H1 (cell line): ENCODE results near the gene GSDMA. TPM values are rescaled to one million over a fixed set of nuclear protein-coding genes. Genes with fewer than 3 reads are reported as not detected.

ENCODE experiments used
- CTCF ChIA-PET: fragments of 300-600 bp; sonication (Branson Sonifier 250); formaldehyde crosslinking; loops from one replicate; lab custom pipeline; 2021; ENCODE audit not compliant: partially characterized antibody; lab: Charles Lee
- POLR2A ChIA-PET: fragments of 300-600 bp; sonication (Branson Sonifier 250); formaldehyde crosslinking; loops from one replicate; lab custom pipeline; 2021; ENCODE audit warnings: inconsistent platforms; ENCODE audit not compliant: partially characterized antibody; lab: Charles Lee
- DNase-seq, 2 experiments: peaks; one replicate each; pipeline versions ENCODE4 v3.0.0 to v3.0.0-alpha.2; 2010 to 2022; ENCODE audit warnings: low spot score in 2 of 2, low read depth in 1 of 2, mixed read lengths in 1 of 2
- FAIRE-seq: peaks from 2 replicates; lab custom pipeline; 2011; peaks lifted over from hg19 to GRCh38; lab: Jason Lieb, UNC
- H2AFZ ChIP-seq: 2 replicates; pipeline ENCODE4 v1.8.1; 2012; ENCODE audit warnings: low read length, inconsistent platforms
- H2AK5ac ChIP-seq: 2 replicates; pipeline ENCODE4 v1.6.1; 2013; ENCODE audit warnings: low read depth, low read length
- H2BK120ac ChIP-seq: replicated peaks from 2 replicates; pipeline ENCODE3; 2013; ENCODE audit warnings: low read depth, low read length, inconsistent platforms
- H2BK12ac ChIP-seq: 2 replicates; pipeline ENCODE4 v1.6.1; 2013; ENCODE audit warnings: low read depth, low read length
- H2BK15ac ChIP-seq: 2 replicates; pipeline ENCODE4 v1.6.1; 2013; ENCODE audit warnings: low read length
- H2BK20ac ChIP-seq: 2 replicates; pipeline ENCODE4 v1.6.1; 2013; ENCODE audit warnings: low read length
- H2BK5ac ChIP-seq: 2 replicates; pipeline ENCODE4 v1.6.1; 2013; ENCODE audit warnings: low read depth, low read length
- H3K14ac ChIP-seq: 2 replicates; pipeline ENCODE4 v1.6.1; 2013; ENCODE audit warnings: inconsistent platforms; ENCODE audit not compliant: insufficient read length
- H3K18ac ChIP-seq: 2 replicates; pipeline ENCODE4 v1.6.1; 2013; ENCODE audit warnings: low read length; ENCODE audit errors: extremely low read depth
- H3K23ac ChIP-seq: 2 replicates; pipeline ENCODE4 v1.6.1; 2013; ENCODE audit warnings: inconsistent platforms; ENCODE audit not compliant: insufficient read length
- H3K23me2 ChIP-seq: 2 replicates; pipeline ENCODE4 v1.6.1; 2013; ENCODE audit warnings: low read depth, low read length
- H3K27ac ChIP-seq: 2 replicates; pipeline ENCODE4 v1.6.1; 2011; ENCODE audit warnings: low read depth, low read length, inconsistent platforms
- H3K27me3 ChIP-seq, 4 experiments: replicated peaks in 1 of 4; 1 replicate in 1 of 4; 2 replicates in 3 of 4; pipeline versions ENCODE4 v1.6.1 to v1.8.1; 2011 to 2013; ENCODE audit warnings: low read length in 3 of 4, mild to moderate bottlenecking in 3 of 4, inconsistent platforms in 2 of 4, mixed read lengths in 2 of 4, moderate library complexity in 1 of 4; ENCODE audit not compliant: control insufficient read depth in 3 of 4, insufficient read depth in 3 of 4; ENCODE audit errors: extremely low read depth in 1 of 4
- H3K36me3 ChIP-seq, 4 experiments: 2 replicates each; pipeline versions ENCODE4 v1.6.1 to v1.8.1; 2011 to 2013; ENCODE audit warnings: mild to moderate bottlenecking in 4 of 4, low read length in 3 of 4, moderate library complexity in 2 of 4, control low read depth in 1 of 4, inconsistent platforms in 1 of 4; ENCODE audit not compliant: insufficient read depth in 4 of 4, control insufficient read depth in 2 of 4
- H3K4ac ChIP-seq: replicated peaks from 2 replicates; pipeline ENCODE3; 2013; ENCODE audit warnings: low read length, low read depth, mixed read lengths, inconsistent platforms; ENCODE audit not compliant: insufficient read length
- H3K4me1 ChIP-seq, 4 experiments: replicated peaks in 1 of 4; 1 replicate in 1 of 4; 2 replicates in 3 of 4; pipeline versions ENCODE4 v1.6.1 to v1.8.1; 2011 to 2013; ENCODE audit warnings: low read length in 3 of 4, inconsistent platforms in 2 of 4, mixed read lengths in 1 of 4; ENCODE audit not compliant: insufficient read depth in 4 of 4, control insufficient read depth in 3 of 4
- H3K4me2 ChIP-seq, 2 experiments: 2 replicates each; pipeline versions ENCODE4 v1.6.1 to v1.8.1; 2011 to 2013; ENCODE audit warnings: low read depth in 2 of 2, low read length in 2 of 2, control low read depth in 1 of 2, inconsistent platforms in 1 of 2, mild to moderate bottlenecking in 1 of 2; ENCODE audit not compliant: insufficient read depth in 1 of 2
- H3K4me3 ChIP-seq, 4 experiments: fragments of 200-600, 300-600 bp in 1 of 4; sonication (generic), shearing (Covaris generic), sonication (Bioruptor Twin) in 1 of 4; 2 replicates each; pipeline versions ENCODE4 v1.5.1 to v1.8.1; 2011 to 2016; ENCODE audit warnings: low read length in 4 of 4, low read depth in 3 of 4, control low read depth in 2 of 4, inconsistent platforms in 2 of 4, mild to moderate bottlenecking in 2 of 4, mixed read lengths in 1 of 4, moderate library complexity in 1 of 4; ENCODE audit not compliant: insufficient read depth in 2 of 4; ENCODE audit errors: extremely low read depth in 1 of 4
- H3K56ac ChIP-seq: replicated peaks from 2 replicates; pipeline ENCODE3; 2013; ENCODE audit warnings: low read depth, mild to moderate bottlenecking, mixed read lengths, low read length, inconsistent platforms; ENCODE audit not compliant: insufficient read length
- H3K79me1 ChIP-seq: 2 replicates; pipeline ENCODE4 v1.6.1; 2013; ENCODE audit warnings: low read depth, low read length, control low read depth
- H3K79me2 ChIP-seq, 2 experiments: 2 replicates each; pipeline versions ENCODE4 v1.6.1 to v1.8.1; 2012 to 2013; ENCODE audit warnings: low read length in 2 of 2, mild to moderate bottlenecking in 2 of 2, inconsistent platforms in 1 of 2; ENCODE audit not compliant: insufficient read depth in 2 of 2, control insufficient read depth in 1 of 2
- H3K9ac ChIP-seq, 4 experiments: replicated peaks in 1 of 4; 1 replicate in 1 of 4; 2 replicates in 3 of 4; pipeline versions ENCODE4 v1.6.1 to v1.8.1; 2011 to 2013; ENCODE audit warnings: low read depth in 3 of 4, low read length in 3 of 4, control low read depth in 2 of 4, mild to moderate bottlenecking in 2 of 4, moderate library complexity in 2 of 4, inconsistent platforms in 1 of 4; ENCODE audit errors: extremely low read depth in 1 of 4
- H3K9me3 ChIP-seq, 2 experiments: 2 replicates each; pipeline versions ENCODE4 v1.6.1 to v1.8.1; 2012 to 2013; ENCODE audit warnings: mild to moderate bottlenecking in 2 of 2, moderate library complexity in 2 of 2, control low read depth in 1 of 2, inconsistent platforms in 1 of 2, low read depth in 1 of 2, low read length in 1 of 2, mixed read lengths in 1 of 2; ENCODE audit not compliant: insufficient read depth in 2 of 2
- H4K20me1 ChIP-seq, 2 experiments: replicated peaks in 1 of 2; 2 replicates each; pipeline versions ENCODE3 to v1.8.1; 2011 to 2013; ENCODE audit warnings: inconsistent platforms in 2 of 2, low read length in 2 of 2, mild to moderate bottlenecking in 1 of 2; ENCODE audit not compliant: insufficient read depth in 2 of 2, control insufficient read depth in 1 of 2
- H4K5ac ChIP-seq: 2 replicates; pipeline ENCODE4 v1.6.1; 2013; ENCODE audit warnings: low read length, low read depth, mixed read lengths, inconsistent platforms; ENCODE audit not compliant: insufficient read length
- H4K8ac ChIP-seq: 2 replicates; pipeline ENCODE4 v1.8.0; 2013; ENCODE audit warnings: mild to moderate bottlenecking, moderate library complexity, low read length, inconsistent platforms; ENCODE audit not compliant: insufficient read depth; ENCODE audit errors: extremely low read depth
- H4K91ac ChIP-seq: replicated peaks from 2 replicates; pipeline ENCODE3; 2013; ENCODE audit warnings: low read length, mixed read lengths, inconsistent platforms; ENCODE audit not compliant: insufficient read length
- BRCA1 ChIP-seq: IDR thresholded peaks from 2 replicates; pipeline ENCODE4 v1.6.1; 2012; ENCODE audit warnings: low read depth, low read length, improper control_type of control experiment
- CHD2 ChIP-seq: IDR thresholded peaks from 2 replicates; pipeline ENCODE4 v1.6.1; 2012; ENCODE audit warnings: low read length, improper control_type of control experiment
- EZH2 ChIP-seq: fragments of 200-600 bp; sonication (generic); IDR thresholded peaks from 2 replicates; pipeline ENCODE4 v1.7.1; 2012; ENCODE audit warnings: low read depth, mild to moderate bottlenecking, moderate library complexity, low read length, inconsistent platforms; ENCODE audit not compliant: severe bottlenecking
- FOSL1 ChIP-seq: IDR thresholded peaks from 2 replicates; pipeline ENCODE4 v1.6.1; 2011; ENCODE audit warnings: mild to moderate bottlenecking, low read depth, low read length, moderate library complexity; ENCODE audit not compliant: insufficient read depth
- HDAC6 ChIP-seq: IDR thresholded peaks from one replicate; pipeline ENCODE4 v1.7.1; 2012; ENCODE audit warnings: low read depth, mild to moderate bottlenecking, inconsistent platforms, low read length, moderate library complexity
- JUND ChIP-seq: IDR thresholded peaks from 2 replicates; pipeline ENCODE4 v1.6.1; 2011; ENCODE audit warnings: mild to moderate bottlenecking, improper control_type of control experiment, low read length
- PHF8 ChIP-seq: fragments of 200-600 bp; sonication (generic); conservative IDR thresholded peaks from 2 replicates; pipeline ENCODE4 v1.7.1; 2012; ENCODE audit warnings: low read depth, mild to moderate bottlenecking, inconsistent platforms, low read length, moderate library complexity
- POLR2AphosphoS5 ChIP-seq: IDR thresholded peaks from 2 replicates; pipeline ENCODE4 v1.6.1; 2011; ENCODE audit warnings: low read depth, low read length
- RBBP5 ChIP-seq: IDR thresholded peaks from 2 replicates; pipeline ENCODE4 v1.7.1; 2012; ENCODE audit warnings: low read depth, mild to moderate bottlenecking, inconsistent platforms, low read length, moderate library complexity, borderline replicate concordance
- YY1 ChIP-seq: IDR thresholded peaks from 2 replicates; pipeline ENCODE4 v1.6.1; 2011; ENCODE audit warnings: low read depth, mild to moderate bottlenecking, low read length
- WGBS, 2 experiments: shearing (Covaris generic) in 1 of 2; methylation state at CpG; one replicate each; pipeline versions ENCODE4 v1.1.6 to v1.1.7; 2013 to 2015; ENCODE audit warnings: low lambda C conversion rate in 2 of 2, mixed read lengths in 2 of 2, inconsistent platforms in 1 of 2, low coverage in 1 of 2, missing lambda C conversion rate in 1 of 2; ENCODE audit not compliant: insufficient replicate concordance in 2 of 2, insufficient coverage in 1 of 2, insufficient read length in 1 of 2; ENCODE audit errors: extremely low coverage in 1 of 2, missing lambda C conversion rate in 1 of 2; 5-methylcytosine and 5-hydroxymethylcytosine counted together
- polyA plus RNA-seq, 7 experiments: library from polyadenylated mRNA; depleted of rRNA in 3 of 7; stranded (reverse) in 5 of 7; unstranded in 2 of 7; fragments of >200 nt in 5 of 7; fragments of 200-250 nt in 2 of 7; gene quantifications; 1 replicate in 5 of 7; 2 replicates in 1 of 7; 4 replicates in 1 of 7; pipeline versions ENCODE4 v1.2.1 to v1.2.3, GENCODE V29; 2011 to 2013; ENCODE audit warnings: missing spikeins in 2 of 7, mixed read lengths in 2 of 7
- total RNA-seq: library from RNA; stranded (reverse); fragmentation: NEBNext Ultra II Directional; extraction: Animal tissue kit (Norgen Biotek cat#: 25700); gene quantifications from 2 replicates; pipeline ENCODE4 v1.2.1, GENCODE V29; 2021
- TF ChIP-seq, protein P1 (sequence below): IDR thresholded peaks from 2 replicates; pipeline ENCODE4 v1.6.1; 2012; ENCODE audit warnings: inconsistent platforms

Gene GSDMA
- total and polyA plus RNA-seq, 2 of the 8 experiments (the other 6 are each of a cell fraction or from before 2014, with no cell fraction given): 0.03 TPM; not detected in 1

DNA sequence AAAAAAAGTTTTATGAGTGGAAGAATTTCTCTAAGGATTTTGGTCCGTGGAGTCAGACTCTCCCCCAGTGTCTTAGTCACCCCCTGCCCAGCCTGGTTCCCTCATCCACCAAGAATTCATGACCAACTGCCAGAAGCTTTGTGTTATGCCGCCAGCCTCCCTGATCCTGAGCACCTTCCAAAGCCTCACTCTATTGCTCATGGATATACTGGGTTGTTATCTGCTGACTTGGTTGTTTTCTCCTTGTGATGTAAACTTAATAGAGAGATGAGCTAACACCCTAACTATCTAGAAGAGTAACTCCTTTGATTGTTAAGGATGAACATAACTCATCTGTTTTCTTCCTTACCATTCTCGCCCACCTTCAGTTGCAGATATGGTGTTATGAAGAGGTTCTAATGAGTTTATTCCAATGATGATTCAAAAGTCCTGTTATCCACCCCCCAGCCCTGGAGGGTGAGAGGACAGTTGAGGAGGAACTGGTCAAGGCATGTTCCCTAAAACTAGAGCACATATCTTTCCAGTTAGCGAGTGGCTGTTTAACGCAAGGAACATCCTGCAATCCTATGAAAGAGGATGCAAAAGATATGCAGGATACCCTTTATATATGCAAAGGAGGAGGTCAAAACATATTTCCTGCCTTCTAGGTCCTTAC lies 16.3 kb downstream of the GSDMA start:
- Histone ChIP-seq H2BK5ac (no peak overlapping the region), H3K4me3 (peak overlapping the region in 2 of 4 experiments; percentile 98 to 99; a peak in 2 of 8 replicates), H4K91ac (no peak overlapping the region), H3K18ac (no peak overlapping the region), H2BK20ac (no peak overlapping the region), H3K9ac (no peak overlapping the region), H3K4me1 (peaks cover 0 to 6% (median 3%) of the 10 kb centered on the region in 4 experiments; a peak in 5 of 7 replicates), H3K79me1 (peaks cover 2% of the 10 kb centered on the region; the same call in 1 of the 2 replicates), H3K14ac (no peak overlapping the region), H3K36me3 (peaks cover 0 to 1% (median under 1%) of the 10 kb centered on the region in 4 experiments; a peak in 4 of 8 replicates), H3K27ac (no peak overlapping the region), H3K56ac (no peak overlapping the region), H3K4me2 (peak overlapping the region; percentile 69 to 90), H4K20me1 (peaks cover 4 to 11% of the 10 kb centered on the region in 2 experiments), H2AFZ (0 out of 2 replicates have a peak overlapping the region, but pooled peaks have one; percentile 77), H2BK120ac (no peak overlapping the region), H2BK12ac (0 out of 2 replicates have a peak overlapping the region, but pooled peaks have one; percentile 13), H3K23ac (no peak overlapping the region), H3K4ac (no peak overlapping the region), H3K79me2 (peaks cover 12 to 28% of the 10 kb centered on the region in 2 experiments), H4K8ac (no peak overlapping the region), H3K9me3 (no peaks in the 10 kb centered on the region), H3K23me2 (peaks cover 17% of the 10 kb centered on the region), H3K27me3 (no peaks in the 10 kb centered on the region), H2BK15ac (no peak overlapping the region), H4K5ac (no peak overlapping the region), H2AK5ac (no peak overlapping the region)
- no peak for DNase-seq
- 87% methylated on average over 5 of the region's 5 CpGs; no CpG with 5 or more reads in 1 of the 2 experiments for WGBS, 2 experiments
- no peak for FAIRE-seq
- POLR2A ChIA-PET: interaction anchor here (0.7 to 2.1 kb wide), 9 partner anchors 7 to 161 kb away, joined by 3 to 7 read pairs (median 5); partner anchors contain the start of genes CASC3 and GSDMA
- CTCF ChIA-PET: interaction anchor here (0.6 to 2.7 kb wide), 13 partner anchors 10 to 162 kb away, joined by 3 to 31 read pairs (median 6); no protein-coding TSS in a partner anchor
- no peak for TF ChIP-seq EZH2
- TF ChIP-seq, protein P1, sequence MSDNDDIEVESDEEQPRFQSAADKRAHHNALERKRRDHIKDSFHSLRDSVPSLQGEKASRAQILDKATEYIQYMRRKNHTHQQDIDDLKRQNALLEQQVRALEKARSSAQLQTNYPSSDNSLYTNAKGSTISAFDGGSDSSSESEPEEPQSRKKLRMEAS: no peak
- no peak for TF ChIP-seq FOSL1
- TF ChIP-seq POLR2AphosphoS5: no peak
- no peak for TF ChIP-seq HDAC6
- no peak for TF ChIP-seq YY1
- TF ChIP-seq JUND: no peak
- TF ChIP-seq RBBP5: no peak
- TF ChIP-seq PHF8: no peak
- TF ChIP-seq CHD2: no peak
- no peak for TF ChIP-seq BRCA1
